HG03460 (cell line): ENCODE data around the gene CACNA1B.
"Not testable (repeated sequence)": the region's sequence is repeated elsewhere in the genome, so short reads cannot be mapped to it uniquely, and the experiment has no call there.

ENCODE experiments used
- ATAC-seq: cut with Tn5 transposase; IDR thresholded peaks from one replicate; pipeline ENCODE4 v1.9.1; 2021; ENCODE audit not compliant: unreplicated experiment

Gene CACNA1B

GRCh38 chr9:138105561-138106505 lies 228.3 kb downstream of the CACNA1B start:
- ATAC-seq: no peak

GRCh38 chr9:138107039-138107438 lies 229.5 kb downstream of the CACNA1B start:
- not testable (repeated sequence) for ATAC-seq

- no peak for ATAC-seq
Measured at GRCh38 chr9:138111607-138112006, 234.0 kb downstream of the CACNA1B start.

- no peak for ATAC-seq
Measured at GRCh38 chr9:138112090-138112748, 234.6 kb downstream of the CACNA1B start.

- ATAC-seq: no peak
Measured at GRCh38 chr9:138112791-138113600, 235.4 kb downstream of the CACNA1B start.

GRCh38 chr9:138113701-138114325 lies 236.2 kb downstream of the CACNA1B start:
- ATAC-seq: not testable (repeated sequence)

- no peak for ATAC-seq
Measured at GRCh38 chr9:138114501-138115245, 237.1 kb downstream of the CACNA1B start.

GRCh38 chr9:138115506-138115905 lies 237.9 kb downstream of the CACNA1B start:
- no peak for ATAC-seq

GRCh38 chr9:138116521-138116920 lies 238.9 kb downstream of the CACNA1B start:
- no peak for ATAC-seq

- no peak for ATAC-seq
Measured at GRCh38 chr9:138117101-138117750, 239.6 kb downstream of the CACNA1B start.

- ATAC-seq: no peak
Measured at GRCh38 chr9:138117836-138118235, 240.3 kb downstream of the CACNA1B start.

GRCh38 chr9:138118601-138119071 lies 241.1 kb downstream of the CACNA1B start:
- no peak for ATAC-seq

GRCh38 chr9:138119202-138120027 lies 241.8 kb downstream of the CACNA1B start:
- no peak for ATAC-seq

GRCh38 chr9:138120072-138120471 lies 242.5 kb downstream of the CACNA1B start:
- ATAC-seq: no peak

- ATAC-seq: no peak
Measured at GRCh38 chr9:138120511-138121437, 243.2 kb downstream of the CACNA1B start.

- no peak for ATAC-seq
Measured at GRCh38 chr9:138121438-138122050, 244.0 kb downstream of the CACNA1B start.

- ATAC-seq: no peak
Measured at GRCh38 chr9:138122201-138122600, 244.6 kb downstream of the CACNA1B start.
